SU-DHL-6 (cell line): ENCODE results near the gene OXA1L.

Experiments used
- EZH2phosphoT487 ChIP-seq: fragments of 200-600 bp; sonication (generic), shearing (Covaris generic); conservative IDR thresholded peaks from 2 replicates; pipeline ENCODE4 v1.6.1; 2018; ENCODE audit warnings: mild to moderate bottlenecking, antibody characterized with exemption, low read length, moderate library complexity, mixed read lengths
- TF ChIP-seq, protein P1 (sequence below): fragments of 200-600 bp; sonication (generic); IDR thresholded peaks from one replicate; pipeline ENCODE4 v1.5.1; 2017; ENCODE audit warnings: antibody characterized with exemption, mild to moderate bottlenecking, low read length, moderate library complexity; ENCODE audit not compliant: insufficient read depth, poor library complexity, severe bottlenecking

DNA sequence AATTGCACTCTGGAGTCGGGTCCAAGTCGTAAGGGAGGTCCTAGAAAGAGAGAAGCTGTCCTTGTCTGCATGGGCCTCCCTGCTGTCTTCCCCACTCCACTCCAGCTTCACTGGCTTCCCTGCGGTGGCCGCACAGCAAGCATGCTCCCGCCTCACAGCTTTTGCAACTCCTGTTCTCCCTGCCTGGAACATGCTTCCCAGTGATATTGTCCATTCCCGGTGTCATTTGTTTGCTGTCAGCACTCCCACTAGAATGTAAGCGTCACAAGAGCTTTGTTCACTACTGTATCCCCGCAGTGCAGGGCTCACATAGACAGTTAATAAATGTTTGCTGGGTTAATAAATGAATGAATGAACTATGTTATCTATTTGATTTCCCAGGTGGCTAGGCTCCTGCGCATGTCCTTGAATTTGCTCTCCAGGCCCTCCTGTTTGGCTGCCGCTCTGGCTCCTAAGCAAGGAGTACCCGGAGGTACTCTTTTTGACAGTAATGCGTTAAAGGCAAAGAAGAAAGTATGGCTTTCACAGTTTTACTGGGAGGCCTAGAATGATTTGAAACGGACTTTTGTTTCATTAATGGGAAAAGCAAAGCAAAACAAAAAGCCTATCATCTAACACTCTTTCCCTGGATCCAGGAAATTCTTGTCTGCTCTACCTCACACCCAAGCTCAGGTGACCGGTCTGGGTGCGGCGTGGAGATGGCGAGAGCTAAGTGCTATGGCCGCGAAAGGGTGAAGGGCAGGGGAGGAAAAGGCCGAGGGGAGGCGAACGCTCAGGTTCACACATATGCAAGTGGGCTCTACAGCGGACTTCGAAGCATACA lies 54.9 kb downstream of the OXA1L start:
- TF ChIP-seq, protein P1, sequence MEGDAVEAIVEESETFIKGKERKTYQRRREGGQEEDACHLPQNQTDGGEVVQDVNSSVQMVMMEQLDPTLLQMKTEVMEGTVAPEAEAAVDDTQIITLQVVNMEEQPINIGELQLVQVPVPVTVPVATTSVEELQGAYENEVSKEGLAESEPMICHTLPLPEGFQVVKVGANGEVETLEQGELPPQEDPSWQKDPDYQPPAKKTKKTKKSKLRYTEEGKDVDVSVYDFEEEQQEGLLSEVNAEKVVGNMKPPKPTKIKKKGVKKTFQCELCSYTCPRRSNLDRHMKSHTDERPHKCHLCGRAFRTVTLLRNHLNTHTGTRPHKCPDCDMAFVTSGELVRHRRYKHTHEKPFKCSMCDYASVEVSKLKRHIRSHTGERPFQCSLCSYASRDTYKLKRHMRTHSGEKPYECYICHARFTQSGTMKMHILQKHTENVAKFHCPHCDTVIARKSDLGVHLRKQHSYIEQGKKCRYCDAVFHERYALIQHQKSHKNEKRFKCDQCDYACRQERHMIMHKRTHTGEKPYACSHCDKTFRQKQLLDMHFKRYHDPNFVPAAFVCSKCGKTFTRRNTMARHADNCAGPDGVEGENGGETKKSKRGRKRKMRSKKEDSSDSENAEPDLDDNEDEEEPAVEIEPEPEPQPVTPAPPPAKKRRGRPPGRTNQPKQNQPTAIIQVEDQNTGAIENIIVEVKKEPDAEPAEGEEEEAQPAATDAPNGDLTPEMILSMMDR: no peak
- no peak for TF ChIP-seq EZH2phosphoT487
